HG02981 (cell line): ENCODE results near the gene FBXL20.

Experiments
- ATAC-seq: cut with Tn5 transposase; IDR thresholded peaks from one replicate; pipeline ENCODE4 v1.9.1; 2021; ENCODE audit warnings: mild to moderate bottlenecking, moderate library complexity; ENCODE audit not compliant: unreplicated experiment

Gene FBXL20

GRCh38 chr17:39229274-39229913 lies 172.0 kb downstream of the FBXL20 start:
- no peak for ATAC-seq

GRCh38 chr17:39227364-39227919 lies 174.0 kb downstream of the FBXL20 start:
- ATAC-seq, result no peak

GRCh38 chr17:39225959-39226683 lies 175.3 kb downstream of the FBXL20 start:
- no peak for ATAC-seq

- ATAC-seq, result no peak
These were observed 176.0 kb downstream of the FBXL20 start, which contains the start of gene STAC2 for GRCh38 chr17:39225308-39225958. TSS of gene STAC2 (minus strand) at chr17:39225945. CDS start at chr17:39225502, 443 bp downstream.

- no peak for ATAC-seq
These were observed 176.6 kb downstream of the FBXL20 start for GRCh38 chr17:39224778-39225307.

GRCh38 chr17:39223907-39224777 lies 177.3 kb downstream of the FBXL20 start:
- ATAC-seq, result no peak

- no peak for ATAC-seq
These were observed 178.3 kb downstream of the FBXL20 start for GRCh38 chr17:39222866-39223834.

GRCh38 chr17:39222151-39222550 lies 179.3 kb downstream of the FBXL20 start:
- no peak for ATAC-seq

- no peak for ATAC-seq
These were observed 179.9 kb downstream of the FBXL20 start for GRCh38 chr17:39221572-39221971.

- ATAC-seq, result no peak
These were observed 181.7 kb downstream of the FBXL20 start for GRCh38 chr17:39219647-39220154.

GRCh38 chr17:39218906-39219305 lies 182.5 kb downstream of the FBXL20 start:
- no peak for ATAC-seq

GRCh38 chr17:39217734-39218369 lies 183.6 kb downstream of the FBXL20 start:
- ATAC-seq, result no peak

- no peak for ATAC-seq
These were observed 187.6 kb downstream of the FBXL20 start for GRCh38 chr17:39213852-39214251.

GRCh38 chr17:39212841-39213480 lies 188.5 kb downstream of the FBXL20 start:
- ATAC-seq, result no peak

GRCh38 chr17:39212195-39212810 lies 189.1 kb downstream of the FBXL20 start:
- ATAC-seq, result no peak

- ATAC-seq, result no peak
These were observed 191.4 kb downstream of the FBXL20 start for GRCh38 chr17:39210093-39210434.

- ATAC-seq, result no peak
These were observed 191.9 kb downstream of the FBXL20 start for GRCh38 chr17:39209317-39210092.
